Non-pigmented ciliary epithelial cell (primary cell): ENCODE measurements around the gene SRSF3.
"Not testable (repeated sequence)": the region's sequence is repeated elsewhere in the genome, so short reads cannot be mapped to it uniquely, and the experiment has no call there.

Source experiments
- DNase-seq: peaks from one replicate; pipeline ENCODE4 v3.0.0-alpha.2; 2010; ENCODE audit warnings: low read depth

The SRSF3 gene

DNA sequence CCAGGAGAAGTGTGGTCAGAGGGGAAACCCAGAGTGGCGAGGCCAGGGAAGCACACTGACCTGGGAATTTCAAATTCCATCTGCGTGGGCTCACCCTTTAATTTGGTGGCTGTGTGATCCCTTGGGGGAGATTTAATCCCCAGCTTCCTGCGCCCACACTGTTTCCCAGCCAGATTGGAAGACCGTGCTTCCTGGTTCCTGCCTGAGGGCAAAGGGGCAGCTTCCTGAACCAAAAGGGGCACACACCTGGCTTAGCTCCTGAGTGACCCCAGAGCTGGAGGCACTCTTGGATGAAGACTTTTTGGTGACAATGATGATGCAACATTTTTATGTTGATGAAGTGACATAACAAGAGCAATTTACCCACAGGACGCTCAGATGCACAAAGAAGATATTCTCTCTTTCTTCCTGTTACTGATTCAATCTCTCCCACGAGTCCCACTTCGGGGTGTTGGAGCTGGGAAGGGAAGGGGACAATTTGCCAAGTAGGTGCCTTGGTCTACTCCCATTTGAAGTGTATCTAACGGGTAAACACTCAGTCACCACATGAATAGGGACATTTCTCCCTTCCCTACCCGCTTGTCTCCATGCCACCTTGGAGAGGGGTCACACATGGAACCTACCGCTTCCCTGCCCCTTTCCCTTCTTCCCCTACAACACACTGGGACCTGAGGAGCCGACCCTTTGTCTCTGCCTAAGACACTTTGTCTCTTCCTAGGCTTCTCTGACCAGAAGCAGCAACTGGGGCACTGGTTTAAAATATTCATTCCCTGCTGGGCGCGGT lies 55.7 kb downstream of the SRSF3 start:
- DNase-seq, result no peak

DNA sequence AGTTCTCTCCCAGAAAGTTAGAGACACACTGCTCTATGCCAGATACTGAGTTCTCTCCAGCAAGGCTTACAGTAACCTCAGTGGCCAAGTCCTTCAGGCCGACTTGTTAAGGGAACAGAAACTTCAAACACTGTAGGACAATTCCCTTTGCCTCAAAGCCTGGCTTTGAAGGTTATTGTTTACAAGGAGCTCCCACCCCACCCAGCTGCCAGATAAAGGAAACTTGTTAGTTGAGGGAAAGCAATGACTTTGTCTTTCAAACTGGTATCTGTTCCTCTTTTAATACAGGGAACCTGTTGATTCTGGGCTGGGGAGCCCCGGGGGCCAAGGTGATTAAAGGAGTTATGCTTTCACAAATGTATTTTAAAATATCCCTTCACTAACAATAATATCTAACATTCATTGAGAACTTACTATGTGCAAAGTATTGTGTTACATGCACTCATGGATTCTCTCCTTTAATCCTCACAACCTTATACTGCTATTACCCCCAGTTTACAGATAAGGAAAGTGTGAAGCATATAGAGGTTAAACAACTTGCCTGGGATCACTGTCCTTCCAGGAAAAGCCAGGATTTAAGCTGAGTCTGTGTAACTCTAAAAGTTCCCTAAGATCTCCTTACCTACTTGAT lies 56.8 kb downstream of the SRSF3 start:
- DNase-seq, result no peak

DNA sequence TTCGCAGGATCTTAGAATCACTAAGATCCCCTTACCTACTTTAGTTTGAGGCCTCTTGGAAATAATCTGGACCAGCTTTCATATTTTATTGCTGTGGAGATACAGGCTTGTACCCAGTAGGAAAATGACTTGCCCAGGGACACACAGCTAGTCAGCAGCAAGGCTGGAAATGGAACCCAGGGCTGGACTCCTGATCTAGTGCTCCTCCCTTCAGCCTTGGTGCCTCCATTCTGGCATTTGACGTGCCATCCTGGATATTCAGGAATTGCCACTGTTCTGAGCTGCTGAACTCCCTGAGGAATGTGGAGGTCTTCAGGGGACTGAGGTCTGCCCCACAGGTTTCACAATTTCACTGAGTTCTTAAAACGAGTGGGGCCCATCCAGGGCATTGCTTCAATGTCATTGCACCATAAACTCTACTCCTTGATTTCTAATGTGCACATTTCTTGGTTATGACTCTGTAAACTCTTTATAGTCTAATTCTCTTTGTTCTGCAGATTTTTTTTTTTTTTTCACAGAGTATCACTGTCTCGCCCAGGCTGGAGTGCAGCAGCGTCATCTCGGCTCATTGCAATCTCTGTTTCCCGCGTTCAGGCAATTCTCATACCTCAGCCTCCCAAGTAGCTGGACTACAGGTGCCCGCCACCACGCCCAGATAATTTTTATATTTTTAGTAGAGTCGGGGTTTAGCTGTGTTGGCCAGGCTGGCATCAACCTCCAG lies 57.7 kb downstream of the SRSF3 start:
- no peak for DNase-seq

DNA sequence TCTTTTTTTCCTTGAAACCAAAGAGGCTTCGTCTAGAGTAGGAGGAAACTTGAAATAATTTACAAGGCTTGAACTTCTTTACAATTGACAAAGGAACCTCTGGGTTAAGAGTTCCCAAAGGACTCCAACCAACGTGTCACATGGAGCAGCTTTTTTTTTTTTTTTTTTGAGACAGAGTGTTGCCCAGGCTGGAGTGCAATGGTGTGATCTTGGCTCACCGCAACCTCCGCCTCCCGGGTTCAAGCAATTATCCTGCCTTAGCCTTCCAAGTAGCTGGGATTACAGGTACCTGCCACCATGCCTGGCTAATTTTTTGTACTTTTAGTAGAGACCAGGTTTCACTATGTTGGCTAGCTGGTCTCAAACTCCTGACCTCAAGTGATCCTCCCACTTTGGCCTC lies 60.3 kb downstream of the SRSF3 start:
- not testable (repeated sequence) for DNase-seq
